ENCODE measurements around the gene FAM136A. TPM values are rescaled to one million over a fixed set of nuclear protein-coding genes. Genes with fewer than 3 reads are reported as not detected.

FAM136A gene
- total RNA-seq (2022; extraction: Qiagen RNA extraction; ENCODE audit: low read depth) = 92.7 to 104 TPM (median 99.5 TPM) in 5 replicates

DNA sequence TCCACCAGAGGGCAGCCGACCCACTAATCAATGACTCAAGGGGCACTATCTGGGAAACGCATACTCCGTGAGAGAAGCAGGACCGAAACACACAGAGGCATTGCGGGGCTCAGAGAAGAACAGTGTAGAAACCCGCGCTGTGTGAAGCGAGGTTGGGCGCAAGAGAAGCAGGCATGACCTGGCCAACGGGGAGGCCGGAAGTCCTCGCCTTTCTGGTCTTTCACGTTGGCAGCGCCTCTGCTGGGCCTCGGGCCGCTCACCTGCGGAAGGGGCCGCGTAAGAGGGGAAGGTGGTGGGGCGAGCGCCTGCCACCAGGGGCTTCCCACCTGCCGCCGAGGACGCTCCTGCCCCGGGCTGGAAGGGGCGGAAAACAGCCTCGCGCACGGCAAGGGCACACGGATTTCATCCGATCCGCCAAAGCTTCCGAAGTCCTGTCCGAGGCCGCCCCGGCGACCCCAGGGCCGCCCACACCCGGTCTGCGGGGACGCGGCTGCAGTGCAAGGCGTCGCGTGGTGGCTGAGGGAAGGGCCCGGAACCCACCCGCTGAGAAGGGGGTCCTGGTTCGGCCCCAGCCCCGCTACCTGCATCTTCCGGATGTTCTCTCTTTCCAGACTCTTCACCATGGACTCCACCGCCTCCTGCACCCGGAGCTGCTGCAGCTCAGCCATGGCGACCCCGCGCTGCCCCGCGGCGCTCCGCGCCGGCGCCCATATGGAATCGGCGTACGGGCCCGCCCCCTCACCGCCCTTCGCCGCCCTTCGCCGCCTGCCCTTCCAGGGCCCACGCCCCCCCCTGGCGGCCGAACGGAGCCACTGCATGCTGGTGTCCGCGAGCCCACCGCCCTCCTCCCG is at the start of gene FAM136A:
Gene FAM136A, minus strand, starts transcription at position 724 of the 851 bp plus-strand sequence. Its CDS starts 56 bp downstream, at position 668.

DNA sequence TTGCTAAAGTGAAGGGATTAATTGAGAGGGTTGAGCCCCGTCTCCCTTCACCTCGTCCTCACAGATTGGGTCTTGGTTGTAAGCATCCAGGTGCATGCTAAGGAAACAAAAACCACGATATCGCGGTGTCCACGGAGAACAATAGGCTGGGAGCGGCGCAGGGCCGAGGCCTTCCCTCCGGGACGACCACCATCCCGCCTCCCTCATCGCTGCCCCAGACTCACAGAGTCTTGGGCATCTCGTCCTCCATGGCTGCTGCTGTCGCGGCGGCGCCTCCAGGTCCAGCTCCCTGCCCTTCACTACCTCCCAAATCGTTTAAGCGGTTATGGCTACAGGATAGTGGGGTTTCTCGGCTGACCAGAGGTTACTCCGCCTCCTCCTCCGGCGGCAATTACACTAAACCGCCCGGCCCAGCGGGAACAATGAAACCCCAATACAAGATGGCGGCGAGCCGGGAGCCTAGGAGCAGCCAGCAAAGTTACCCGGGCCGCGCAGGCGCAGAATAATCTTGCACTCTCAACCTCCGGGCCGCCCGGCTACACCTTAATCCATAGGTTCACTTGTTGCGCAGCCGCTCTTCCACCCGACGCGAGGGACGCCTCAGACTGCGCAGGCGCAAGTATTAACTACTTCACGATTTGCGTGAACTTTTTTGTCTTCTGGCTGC is 53.6 kb downstream of the FAM136A start, which contains the start of gene TIA1:
Gene TIA1, minus strand, starts transcription at position 448 of the 667 bp plus-strand sequence. Its CDS starts 198 bp downstream, at position 250.

Other genes with a start within 250 kb of the FAM136A start
- 381 to 468 TPM (median 436 TPM) in 5 replicates for gene PCBP1, start 214.6 kb downstream of the FAM136A start, total RNA-seq (2022; extraction: Qiagen RNA extraction; ENCODE audit: low read depth)
- 7.7 to 9.0 TPM (median 8.4 TPM) in 5 replicates for gene C2orf42, start 111.0 kb downstream of the FAM136A start, total RNA-seq (2022; extraction: Qiagen RNA extraction; ENCODE audit: low read depth)
- 40.5 to 53.0 TPM (median 50.9 TPM) in 5 replicates for gene TIA1, start 53.4 kb downstream of the FAM136A start, total RNA-seq (2022; extraction: Qiagen RNA extraction; ENCODE audit: low read depth)
- 34.1 to 44.9 TPM (median 43.7 TPM) in 5 replicates for gene PCYOX1, start 43.9 kb downstream of the FAM136A start, total RNA-seq (2022; extraction: Qiagen RNA extraction; ENCODE audit: low read depth)
- 319 to 460 TPM (median 398 TPM) in 5 replicates for gene SNRPG, start 8.3 kb downstream of the FAM136A start, total RNA-seq (2022; extraction: Qiagen RNA extraction; ENCODE audit: low read depth)